HepG2 (cell line): ENCODE data around the gene TBXAS1. TPM values are rescaled to one million over a fixed set of nuclear protein-coding genes. Genes with fewer than 3 reads are reported as not detected.

ENCODE experiments used
- ATAC-seq: fragments of 200-7000 bp; cut with Tn5 transposase; 3 replicates; pipeline ENCODE4 v1.9.1; 2020; ENCODE audit warnings: mild to moderate bottlenecking, moderate library complexity
- BruUV-seq: library from RNA; stranded (reverse); fragments of 400-500 nt; replicated peaks from 2 replicates; lab custom pipeline; 2021; lab: Mats Ljungman, UMichigan
- CTCF ChIA-PET: fragments of 300-600 bp; formaldehyde crosslinking; extraction: SDS; loops from one replicate; lab custom pipeline; 2021; ENCODE audit warnings: low total read pairs, inconsistent platforms, low intra/inter-chr PET ratio; lab: Yijun Ruan, JAX
- POLR2A ChIA-PET: fragments of 350-600 bp; sonication (Branson Sonifier 250); formaldehyde crosslinking; loops from one replicate; lab custom pipeline; 2020; ENCODE audit warnings: antibody characterized with exemption, inconsistent platforms; lab: Yijun Ruan, JAX
- DNase-seq: peaks from one replicate; pipeline ENCODE4 v3.0.0-alpha.2; 2015; ENCODE audit warnings: low spot score
- FAIRE-seq: peaks from 3 replicates; lab custom pipeline; 2011; peaks lifted over from hg19 to GRCh38; lab: Jason Lieb, UNC
- H2AFZ ChIP-seq: one replicate; pipeline ENCODE4 v1.6.1; 2011; ENCODE audit warnings: low read length, inconsistent platforms
- H3K27ac ChIP-seq: fragments of 300-600 bp; 3 replicates; pipeline ENCODE4 v1.8.0; 2011; ENCODE audit warnings: mixed run types, mild to moderate bottlenecking, mixed read lengths, low read length, inconsistent platforms; ENCODE audit not compliant: insufficient read depth; ENCODE audit errors: extremely low read length
- H3K27me3 ChIP-seq, 2 experiments: fragments of 200-600 bp in 1 of 2; 2 replicates in 1 of 2; 3 replicates in 1 of 2; pipeline versions ENCODE4 v1.6.0 to v1.8.0; 2011; ENCODE audit warnings: low read length in 2 of 2, mild to moderate bottlenecking in 2 of 2, moderate library complexity in 2 of 2, inconsistent platforms in 1 of 2; ENCODE audit not compliant: insufficient read depth in 2 of 2, control insufficient read depth in 1 of 2
- H3K36me3 ChIP-seq, 2 experiments: fragments of 200-600 bp in 1 of 2; replicated peaks in 1 of 2; 2 replicates in 1 of 2; 3 replicates in 1 of 2; pipeline versions ENCODE4 v1.5.1 to v1.8.0; 2011; ENCODE audit warnings: low read length in 2 of 2, inconsistent platforms in 1 of 2; ENCODE audit not compliant: insufficient read depth in 2 of 2, control insufficient read depth in 1 of 2
- H3K4me1 ChIP-seq: 2 replicates; pipeline ENCODE4 v1.5.1; 2012; ENCODE audit warnings: low read length, inconsistent platforms; ENCODE audit not compliant: insufficient read depth
- H3K4me2 ChIP-seq: 2 replicates; pipeline ENCODE4 v1.6.0; 2011; ENCODE audit warnings: low read depth, low read length, inconsistent platforms
- H3K4me3 ChIP-seq, 3 experiments: fragments of 200-600 bp in 1 of 3; sonication (generic), shearing (Covaris generic) in 1 of 3; replicated peaks in 1 of 3; 2 replicates each; pipeline ENCODE4 v1.5.1; 2011 to 2016; ENCODE audit warnings: low read length in 3 of 3, inconsistent platforms in 2 of 3, low read depth in 2 of 3, mild to moderate bottlenecking in 2 of 3, control low read depth in 1 of 3, mixed read lengths in 1 of 3; ENCODE audit not compliant: insufficient read depth in 1 of 3
- H3K79me2 ChIP-seq: one replicate; pipeline ENCODE4 v1.6.1; 2011; ENCODE audit warnings: low read length, inconsistent platforms; ENCODE audit not compliant: insufficient read depth
- H3K9ac ChIP-seq: 2 replicates; pipeline ENCODE4 v1.6.0; 2011; ENCODE audit warnings: mild to moderate bottlenecking, low read depth, low read length, inconsistent platforms; ENCODE audit not compliant: insufficient read depth
- H3K9me3 ChIP-seq: 2 replicates; pipeline ENCODE4 v1.5.1; 2012; ENCODE audit warnings: mild to moderate bottlenecking, low read length
- H4K20me1 ChIP-seq: 2 replicates; pipeline ENCODE4 v1.6.0; 2011; ENCODE audit warnings: inconsistent platforms, mild to moderate bottlenecking, low read length, moderate library complexity; ENCODE audit not compliant: insufficient read depth
- GATAD2A ChIP-seq: IDR thresholded peaks from 2 replicates; pipeline ENCODE4 v1.6.1; 2016
- MYNN ChIP-seq: sonication (generic); formaldehyde crosslinking; IDR thresholded peaks from 2 replicates; pipeline ENCODE4 v1.4.0; 2020; ENCODE audit warnings: mild to moderate bottlenecking, low read depth, missing genetic modification reagents
- PPARG ChIP-seq: conservative IDR thresholded peaks from 2 replicates; pipeline ENCODE4 v1.6.1; 2016; ENCODE audit warnings: missing biosample characterization, missing genetic modification reagents
- RARG ChIP-seq: sonication (generic); formaldehyde crosslinking; IDR thresholded peaks from 2 replicates; pipeline ENCODE4 v1.4.0; 2020; ENCODE audit warnings: low read depth, mild to moderate bottlenecking, missing genetic modification reagents
- SIN3A ChIP-seq: IDR thresholded peaks from 2 replicates; pipeline ENCODE4 v1.6.1; 2011; ENCODE audit warnings: low read depth, mild to moderate bottlenecking, control low read depth, low read length, borderline replicate concordance
- TEAD2 ChIP-seq: sonication (generic); formaldehyde crosslinking; IDR thresholded peaks from 2 replicates; pipeline ENCODE4 v1.9.0; 2021; ENCODE audit warnings: missing genetic modification reagents
- TGIF2 ChIP-seq: IDR thresholded peaks from 2 replicates; pipeline ENCODE4 v1.6.1; 2016; ENCODE audit warnings: control low read depth, missing compliant biosample characterization
- TSC22D2 ChIP-seq: sonication (generic); formaldehyde crosslinking; IDR thresholded peaks from 2 replicates; pipeline ENCODE4 v1.5.1; 2020; ENCODE audit warnings: missing genetic modification reagents, mild to moderate bottlenecking, borderline replicate concordance
- XBP1 ChIP-seq: sonication (generic); formaldehyde crosslinking; IDR thresholded peaks from 2 replicates; pipeline ENCODE4 v1.5.0; 2020; ENCODE audit warnings: missing genetic modification reagents
- ZC3H13 ChIP-seq: sonication (generic); formaldehyde crosslinking; IDR thresholded peaks from 2 replicates; pipeline ENCODE4 v1.8.1; 2023; ENCODE audit warnings: mild to moderate bottlenecking, missing genetic modification reagents, moderate library complexity
- ZNF33B ChIP-seq: sonication (generic); formaldehyde crosslinking; IDR thresholded peaks from 2 replicates; pipeline ENCODE4 v1.5.1; 2020; ENCODE audit warnings: mild to moderate bottlenecking, missing genetic modification reagents
- ZNF552 ChIP-seq: sonication (generic); formaldehyde crosslinking; IDR thresholded peaks from 2 replicates; pipeline ENCODE4 v1.9.0; 2022; ENCODE audit warnings: missing genetic modification reagents, mild to moderate bottlenecking, borderline replicate concordance
- ZNF672 ChIP-seq: sonication (generic); formaldehyde crosslinking; IDR thresholded peaks from 2 replicates; pipeline ENCODE4 v1.8.1; 2022; ENCODE audit warnings: missing genetic modification reagents
- ZNF746 ChIP-seq: sonication (generic); formaldehyde crosslinking; IDR thresholded peaks from 2 replicates; pipeline ENCODE4 v1.8.0; 2022; ENCODE audit warnings: mild to moderate bottlenecking, missing genetic modification reagents
- ZSCAN22 ChIP-seq: sonication (generic); formaldehyde crosslinking; IDR thresholded peaks from 2 replicates; pipeline ENCODE4 v1.4.0; 2020; ENCODE audit warnings: mild to moderate bottlenecking, missing genetic modification reagents
- WGBS: methylation state at CpG from one replicate; pipeline ENCODE4 v1.1.6; 2017; ENCODE audit warnings: low lambda C conversion rate; 5-methylcytosine and 5-hydroxymethylcytosine counted together
- in situ Hi-C: cut with HindIII; loops from 2 replicates; pipeline ENCODE4 v1.10.0; 2017; ENCODE audit warnings: low pct_unique_long_range_greater_than_20kb; ENCODE audit not compliant: extremely low pct_ligation_motif_present
- intact Hi-C: fragments of 100-400 bp; cut with micrococcal nuclease; formaldehyde crosslinking; loops from one replicate; pipeline ENCODE4 v1.10.0; 2022; ENCODE audit not compliant: unreplicated experiment
- polyA plus RNA-seq, 8 experiments: library from polyadenylated mRNA; depleted of rRNA in 3 of 8; stranded (reverse) in 7 of 8; unstranded in 1 of 8; fragments of >200 nt; fragmentation: Illumina TruSeq in 4 of 8; extraction: Trizol in 4 of 8; gene quantifications; 2 replicates each; pipeline versions ENCODE4 v1.2.1 to v1.2.3, GENCODE V29; 2011 to 2016; ENCODE audit warnings: low read depth in 4 of 8, missing spikeins in 1 of 8, mixed read lengths in 1 of 8; ENCODE audit not compliant: insufficient read depth in 1 of 8
- total RNA-seq, 5 experiments: library from RNA; depleted of rRNA; stranded (reverse); fragments of >200 nt; fragmentation: Illumina TruSeq; extraction: Trizol; gene quantifications; 2 replicates each; pipeline ENCODE4 v1.2.3, GENCODE V29; 2016; ENCODE audit warnings: low read depth in 1 of 5
- TF ChIP-seq, protein P1 (sequence below): sonication (generic); formaldehyde crosslinking; IDR thresholded peaks from 2 replicates; pipeline ENCODE4 v1.4.0; 2020; ENCODE audit warnings: missing genetic modification reagents, borderline replicate concordance
- TF ChIP-seq, protein P2 (sequence below): sonication (generic); formaldehyde crosslinking; IDR thresholded peaks from 2 replicates; pipeline ENCODE4 v1.8.0; 2022; ENCODE audit warnings: missing genetic modification reagents, mild to moderate bottlenecking, inconsistent platforms, borderline replicate concordance
- TF ChIP-seq, protein P3 (sequence below): sonication (generic); formaldehyde crosslinking; conservative IDR thresholded peaks from 2 replicates; pipeline ENCODE4 v1.8.1; 2023; ENCODE audit warnings: missing genetic modification reagents

TBXAS1 gene
- total and polyA plus RNA-seq, 2 of the 13 experiments (the other 11 are each of a cell fraction or from before 2014, with no cell fraction given), result 4.0 to 4.9 TPM

DNA sequence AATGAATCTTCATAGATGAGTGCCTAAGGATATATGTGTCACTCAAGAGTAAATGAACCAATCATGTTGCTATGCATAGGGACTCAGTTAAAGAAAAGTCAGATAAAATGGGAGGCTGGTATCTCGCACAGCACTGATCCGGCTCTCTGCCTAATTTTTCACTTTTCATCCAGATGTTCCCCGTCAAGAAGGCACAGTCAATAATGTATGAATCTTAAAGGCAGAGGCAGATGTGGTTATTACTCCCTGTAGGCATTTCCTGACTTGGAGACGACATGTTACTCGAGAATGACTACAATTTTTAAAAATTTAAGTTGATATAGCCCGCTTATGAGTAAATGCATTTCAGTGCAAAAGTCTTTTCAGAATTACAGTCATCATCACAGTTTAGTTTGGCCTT, 113.6 kb downstream of the TBXAS1 start:
- POLR2A ChIA-PET, result no interaction called here

DNA sequence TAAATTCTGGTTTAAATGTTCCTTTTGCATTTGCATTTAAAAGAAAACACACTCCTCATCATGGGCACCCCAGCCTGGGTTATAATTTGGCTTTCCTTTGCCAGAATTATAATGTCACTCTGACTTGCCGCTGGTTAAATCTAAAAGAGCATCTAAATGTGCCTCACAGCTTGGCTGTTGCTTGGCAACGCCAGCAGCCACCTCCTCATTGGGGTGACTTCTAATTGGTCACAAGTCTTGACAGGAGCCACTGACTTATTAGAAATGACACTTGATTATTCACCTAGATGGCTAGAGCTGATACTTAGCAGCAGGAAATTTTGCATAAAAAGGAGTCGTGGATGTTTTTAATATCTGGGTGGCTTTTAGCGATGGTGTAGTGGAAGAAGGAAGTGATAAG, 114.3 kb downstream of the TBXAS1 start:
- 70% methylated on average over 4 of the region's 4 CpGs for WGBS
- no TSS peak for BruUV-seq
- Histone ChIP-seq H3K4me2 (no peak overlapping the region), H3K4me1 (0 out of 2 replicates have a peak, but pooled peaks cover under 1% of the 10 kb centered on the region), H3K27ac (no peak overlapping the region), H3K4me3 (no peak overlapping the region), H3K27me3 (peaks cover 0 to 1% of the 10 kb centered on the region in 2 experiments; a peak in 2 of 5 replicates), H3K9ac (no peak overlapping the region), H3K9me3 (no peaks in the 10 kb centered on the region), H2AFZ (no peak overlapping the region), H3K36me3 (no peaks in the 10 kb centered on the region), H3K79me2 (no peaks in the 10 kb centered on the region), H4K20me1 (no peaks in the 10 kb centered on the region)
- DNase-seq (no peak), ATAC-seq (no peak), FAIRE-seq (no peak)
- in situ Hi-C loops (no loop called here), intact Hi-C loops (no loop called here)
- ChIA-PET CTCF (no interaction called here), POLR2A (no interaction called here)
- no peak for TF ChIP-seq PPARG (CRISPR knock-in tag)
- TF ChIP-seq SIN3A, result no peak
- TF ChIP-seq, protein P1, sequence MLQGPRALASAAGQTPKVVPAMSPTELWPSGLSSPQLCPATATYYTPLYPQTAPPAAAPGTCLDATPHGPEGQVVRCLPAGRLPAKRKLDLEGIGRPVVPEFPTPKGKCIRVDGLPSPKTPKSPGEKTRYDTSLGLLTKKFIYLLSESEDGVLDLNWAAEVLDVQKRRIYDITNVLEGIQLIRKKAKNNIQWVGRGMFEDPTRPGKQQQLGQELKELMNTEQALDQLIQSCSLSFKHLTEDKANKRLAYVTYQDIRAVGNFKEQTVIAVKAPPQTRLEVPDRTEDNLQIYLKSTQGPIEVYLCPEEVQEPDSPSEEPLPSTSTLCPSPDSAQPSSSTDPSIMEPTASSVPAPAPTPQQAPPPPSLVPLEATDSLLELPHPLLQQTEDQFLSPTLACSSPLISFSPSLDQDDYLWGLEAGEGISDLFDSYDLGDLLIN, result no peak
- TF ChIP-seq, protein P2, sequence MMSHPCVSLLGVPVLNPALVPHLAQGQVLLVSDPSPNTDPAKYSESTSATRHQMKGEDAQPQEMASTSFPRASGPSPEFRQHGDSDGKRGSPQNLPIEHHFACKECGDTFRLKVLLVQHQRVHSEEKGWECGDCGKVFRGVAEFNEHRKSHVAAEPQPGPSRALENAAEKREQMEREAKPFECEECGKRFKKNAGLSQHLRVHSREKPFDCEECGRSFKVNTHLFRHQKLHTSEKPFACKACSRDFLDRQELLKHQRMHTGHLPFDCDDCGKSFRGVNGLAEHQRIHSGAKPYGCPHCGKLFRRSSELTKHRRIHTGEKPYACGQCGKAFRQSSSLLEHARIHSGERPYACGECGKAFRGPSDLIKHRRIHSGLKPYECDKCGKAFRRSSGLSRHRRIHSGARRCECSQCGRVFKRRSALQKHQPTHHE (CRISPR knock-in tag), result no peak
- no peak for TF ChIP-seq TEAD2 (CRISPR knock-in tag)
- no peak for TF ChIP-seq ZNF672
- TF ChIP-seq ZC3H13 (CRISPR knock-in tag), result no peak
- no peak for TF ChIP-seq TGIF2 (CRISPR knock-in tag)

More for the DNA sequence above, 113.6 kb downstream of the TBXAS1 start:
- intact Hi-C loops, result no loop called here
- no peak overlapping the region for H3K4me3 ChIP-seq
- no peak overlapping the region for H3K4me2 ChIP-seq
- no peak overlapping the region for H3K27ac ChIP-seq
- CTCF ChIA-PET, result no interaction called here
- DNase-seq (no peak), FAIRE-seq (no peak), ATAC-seq (no peak)
- no TSS peak for BruUV-seq
- H3K9ac ChIP-seq, result no peak overlapping the region
- H3K4me1 ChIP-seq, result no peaks in the 10 kb centered on the region
- in situ Hi-C loops, result no loop called here
- no peaks in the 10 kb centered on the region for H4K20me1 ChIP-seq
- no peak for TF ChIP-seq RARG
- TF ChIP-seq MYNN (CRISPR knock-in tag), result no peak
- TF ChIP-seq ZNF552, result no peak
- no peak for TF ChIP-seq GATAD2A (CRISPR knock-in tag)
- no peak for TF ChIP-seq XBP1 (CRISPR knock-in tag)
- TF ChIP-seq, protein P3, sequence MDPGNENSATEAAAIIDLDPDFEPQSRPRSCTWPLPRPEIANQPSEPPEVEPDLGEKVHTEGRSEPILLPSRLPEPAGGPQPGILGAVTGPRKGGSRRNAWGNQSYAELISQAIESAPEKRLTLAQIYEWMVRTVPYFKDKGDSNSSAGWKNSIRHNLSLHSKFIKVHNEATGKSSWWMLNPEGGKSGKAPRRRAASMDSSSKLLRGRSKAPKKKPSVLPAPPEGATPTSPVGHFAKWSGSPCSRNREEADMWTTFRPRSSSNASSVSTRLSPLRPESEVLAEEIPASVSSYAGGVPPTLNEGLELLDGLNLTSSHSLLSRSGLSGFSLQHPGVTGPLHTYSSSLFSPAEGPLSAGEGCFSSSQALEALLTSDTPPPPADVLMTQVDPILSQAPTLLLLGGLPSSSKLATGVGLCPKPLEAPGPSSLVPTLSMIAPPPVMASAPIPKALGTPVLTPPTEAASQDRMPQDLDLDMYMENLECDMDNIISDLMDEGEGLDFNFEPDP (CRISPR knock-in tag), result no peak
- TF ChIP-seq ZSCAN22, result no peak
- TF ChIP-seq ZNF33B (CRISPR knock-in tag), result no peak
- TF ChIP-seq TSC22D2 (CRISPR knock-in tag), result no peak
- TF ChIP-seq ZNF746 (CRISPR knock-in tag), result no peak
- peaks cover 0 to 1% of the 10 kb centered on the region in 2 experiments; a peak in 2 of 5 replicates for H3K27me3 ChIP-seq
- no peaks in the 10 kb centered on the region for H3K36me3 ChIP-seq
- H3K79me2 ChIP-seq, result no peaks in the 10 kb centered on the region
- H2AFZ ChIP-seq, result no peak overlapping the region
- WGBS, result 45% methylated on average over 6 of the region's 6 CpGs
- H3K9me3 ChIP-seq, result no peaks in the 10 kb centered on the region
